Stimulated activated effector memory CD8-positive, alpha-beta T cell treated with anti-CD3 and anti-CD28 coated beads, Interleukin-12 subunit alpha, Interleukin-12 subunit beta, amount 100 ng/mL, for 72 hours (primary cell): Measurements from ENCODE around the gene SUSD4.

Experiments
- ATAC-seq: fragments of 150-1000 bp; cut with Tn5 transposase; 2 replicates; pipeline ENCODE4 v1.10.0; 2021
- DNase-seq, 2 donors: peaks; one replicate each; pipeline ENCODE4 v3.0.0; 2021 to 2022; ENCODE audit warnings: low spot score in 2 of 2
- H3K27ac Mint-ChIP-seq: one replicate; pipeline ENCODE4 v1.8.0; 2022; ENCODE audit warnings: mild to moderate bottlenecking, mixed read lengths
- H3K36me3 Mint-ChIP-seq: one replicate; pipeline ENCODE4 v1.8.0; 2022; ENCODE audit warnings: mild to moderate bottlenecking, mixed read lengths
- H3K4me1 Mint-ChIP-seq: one replicate; pipeline ENCODE4 v1.8.0; 2022; ENCODE audit warnings: mixed read lengths
- H3K4me3 Mint-ChIP-seq: one replicate; pipeline ENCODE4 v1.8.0; 2022; ENCODE audit warnings: mild to moderate bottlenecking, mixed read lengths
- H3K9me3 Mint-ChIP-seq: one replicate; pipeline ENCODE4 v1.8.0; 2022; ENCODE audit warnings: mixed read lengths

The SUSD4 gene

GRCh38 chr1:223343692-223344091, 20.3 kb downstream of the SUSD4 start:
- Mint-ChIP-seq H3K36me3 (no peaks in the 10 kb centered on the region), H3K27ac (no peak overlapping the region), H3K4me1 (no peaks in the 10 kb centered on the region), H3K4me3 (no peak overlapping the region), H3K9me3 (no peaks in the 10 kb centered on the region)
- ATAC-seq = no peak
- no peak for DNase-seq

DNA sequence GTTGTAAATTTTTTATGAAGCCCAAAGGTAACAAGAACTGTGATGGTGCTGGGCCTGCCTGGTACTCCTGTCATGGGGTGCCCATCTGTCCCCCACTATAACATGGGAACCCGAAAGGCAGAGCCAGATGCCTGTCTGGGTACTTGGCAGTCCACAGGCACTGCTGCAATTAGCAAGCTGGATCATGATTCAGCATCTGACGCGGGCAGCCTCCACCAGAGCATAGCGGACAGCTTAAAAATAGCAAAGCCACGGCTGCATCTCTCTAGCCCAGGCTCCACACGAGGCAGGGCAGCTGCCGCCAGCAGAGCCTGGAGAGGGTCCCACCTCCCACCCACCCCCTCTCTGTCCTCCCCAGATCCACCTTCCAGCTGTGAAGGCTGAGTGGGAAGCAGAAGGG, 22.9 kb downstream of the SUSD4 start:
- DNase-seq = no peak
- Mint-ChIP-seq H3K4me3 (no peak overlapping the region), H3K4me1 (no peaks in the 10 kb centered on the region), H3K27ac (no peak overlapping the region), H3K36me3 (no peaks in the 10 kb centered on the region), H3K9me3 (no peaks in the 10 kb centered on the region)
- ATAC-seq = no peak

DNA sequence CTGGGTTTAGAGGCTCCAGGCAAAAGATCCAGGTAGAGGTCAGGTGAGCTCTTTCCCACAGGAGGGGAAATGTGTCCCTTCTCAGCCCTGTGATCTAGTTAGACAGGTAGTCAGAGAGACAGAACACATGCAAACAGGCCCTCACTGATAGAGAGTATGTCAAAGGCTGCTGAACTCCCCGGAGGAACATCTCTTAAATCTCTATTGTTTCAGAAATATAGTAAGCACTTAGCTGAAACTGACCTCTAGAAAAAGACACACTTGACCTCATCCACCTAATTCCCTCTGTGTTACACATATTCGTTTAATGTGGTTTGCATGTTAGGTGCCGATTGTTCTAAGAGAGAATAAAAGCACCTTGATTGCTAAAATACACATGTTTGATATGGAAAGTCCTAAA, 23.3 kb downstream of the SUSD4 start:
- DNase-seq (no peak), ATAC-seq (no peak)
- Mint-ChIP-seq H3K27ac (no peak overlapping the region), H3K9me3 (no peaks in the 10 kb centered on the region), H3K36me3 (no peaks in the 10 kb centered on the region), H3K4me3 (no peak overlapping the region), H3K4me1 (no peaks in the 10 kb centered on the region)

GRCh38 chr1:223339861-223340260, 24.1 kb downstream of the SUSD4 start:
- ATAC-seq (no peak), DNase-seq (no peak)
- H3K9me3 Mint-ChIP-seq = no peaks in the 10 kb centered on the region
- H3K4me3 Mint-ChIP-seq = no peak overlapping the region
- H3K4me1 Mint-ChIP-seq = no peaks in the 10 kb centered on the region
- no peaks in the 10 kb centered on the region for H3K36me3 Mint-ChIP-seq
- no peak overlapping the region for H3K27ac Mint-ChIP-seq

- Mint-ChIP-seq H3K4me1 (no peaks in the 10 kb centered on the region), H3K4me3 (no peak overlapping the region), H3K9me3 (no peaks in the 10 kb centered on the region), H3K27ac (no peak overlapping the region), H3K36me3 (no peaks in the 10 kb centered on the region)
- ATAC-seq (no peak), DNase-seq (no peak)
These were observed 24.9 kb downstream of the SUSD4 start for GRCh38 chr1:223338811-223339746.

GRCh38 chr1:223337174-223337869, 26.7 kb downstream of the SUSD4 start:
- H3K9me3 Mint-ChIP-seq = no peaks in the 10 kb centered on the region
- ATAC-seq (no peak), DNase-seq (no peak)
- H3K27ac Mint-ChIP-seq = no peak overlapping the region
- H3K4me1 Mint-ChIP-seq = no peaks in the 10 kb centered on the region
- H3K4me3 Mint-ChIP-seq = no peak overlapping the region
- H3K36me3 Mint-ChIP-seq = no peaks in the 10 kb centered on the region

DNA sequence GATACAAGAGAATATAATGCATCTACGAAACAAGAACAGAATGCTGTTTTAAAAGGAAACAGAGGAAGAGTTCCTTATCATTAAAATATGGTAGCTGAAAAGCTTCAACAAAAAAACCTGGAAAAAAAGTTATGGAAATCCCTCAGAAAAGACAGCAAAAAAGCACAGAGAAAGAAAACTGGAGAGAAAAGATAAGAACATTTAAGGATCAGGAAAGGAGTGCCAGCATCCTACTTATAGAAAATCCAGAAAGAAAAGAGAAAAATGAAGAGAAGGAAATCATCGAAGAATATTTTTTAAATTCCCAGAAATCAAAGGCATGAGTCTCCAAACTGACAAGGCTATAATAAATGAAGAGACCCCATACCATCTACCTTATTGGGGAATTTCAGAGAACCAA, 29.8 kb downstream of the SUSD4 start:
- Mint-ChIP-seq H3K36me3 (no peaks in the 10 kb centered on the region), H3K4me1 (no peaks in the 10 kb centered on the region), H3K9me3 (no peaks in the 10 kb centered on the region), H3K4me3 (no peak overlapping the region), H3K27ac (no peak overlapping the region)
- no peak for ATAC-seq
- no peak for DNase-seq

DNA sequence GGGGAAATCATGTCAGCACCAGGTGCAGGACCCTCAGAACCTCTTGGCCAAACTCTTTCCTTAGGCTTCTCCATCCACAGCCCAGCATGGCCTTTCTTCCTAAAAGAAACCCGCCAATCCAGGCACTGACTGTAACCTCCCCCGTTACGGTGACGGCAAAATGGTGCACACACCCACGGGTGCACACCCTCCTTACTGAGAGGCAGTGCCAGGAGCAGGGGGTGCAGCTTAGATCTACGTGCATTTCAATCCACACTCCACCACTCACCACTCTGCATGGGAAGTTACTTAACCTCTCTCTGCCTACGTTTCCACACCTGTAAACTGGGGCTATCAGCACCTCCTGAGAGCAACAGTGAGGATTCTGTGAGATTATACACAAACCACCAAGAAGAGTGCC, 31.0 kb downstream of the SUSD4 start:
- no peak overlapping the region for H3K4me3 Mint-ChIP-seq
- H3K9me3 Mint-ChIP-seq = no peaks in the 10 kb centered on the region
- H3K4me1 Mint-ChIP-seq = no peaks in the 10 kb centered on the region
- ATAC-seq = no peak
- H3K27ac Mint-ChIP-seq = no peak overlapping the region
- H3K36me3 Mint-ChIP-seq = no peaks in the 10 kb centered on the region
- no peak for DNase-seq

DNA sequence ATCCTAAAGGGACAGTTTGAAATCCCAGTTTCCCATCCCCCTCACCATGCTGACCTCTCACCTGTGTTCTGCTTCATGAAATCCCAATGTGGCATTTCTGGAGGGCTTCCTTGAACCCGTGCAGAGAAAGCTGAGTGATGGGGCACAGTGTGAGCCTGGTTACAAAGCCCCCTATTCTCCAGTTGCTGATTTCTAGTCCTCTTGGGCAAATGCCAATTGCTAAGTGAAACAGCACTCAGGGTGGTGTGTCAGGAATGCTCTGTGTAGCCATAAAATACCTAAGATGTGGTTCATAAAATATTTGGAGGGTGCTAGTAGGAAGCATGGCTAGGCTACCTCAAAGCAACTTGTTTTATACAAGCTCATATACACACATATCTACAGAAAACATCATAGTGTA, 32.0 kb downstream of the SUSD4 start:
- DNase-seq (no peak), ATAC-seq (no peak)
- H3K27ac Mint-ChIP-seq = no peak overlapping the region
- H3K36me3 Mint-ChIP-seq = no peaks in the 10 kb centered on the region
- no peak overlapping the region for H3K4me3 Mint-ChIP-seq
- no peaks in the 10 kb centered on the region for H3K9me3 Mint-ChIP-seq
- H3K4me1 Mint-ChIP-seq = no peaks in the 10 kb centered on the region

DNA sequence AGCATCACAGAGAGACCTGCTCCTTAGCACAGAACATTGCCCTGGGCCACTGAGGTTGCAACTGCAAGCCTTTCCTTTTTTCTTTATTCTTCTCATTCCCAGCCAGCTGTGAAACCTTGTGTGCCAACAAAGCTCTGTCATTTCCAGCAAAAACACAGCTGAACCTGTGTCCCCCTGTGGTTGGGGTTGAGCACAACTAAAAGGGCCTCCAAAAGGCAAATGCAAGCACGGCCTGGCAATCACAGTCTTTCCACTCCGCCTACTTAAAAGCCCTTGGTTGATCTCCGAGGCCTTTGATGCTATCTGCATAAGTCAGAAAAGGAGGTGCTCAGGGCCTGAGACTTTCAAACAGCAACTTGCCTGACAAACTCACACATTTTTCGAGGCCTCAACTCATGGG, 32.7 kb downstream of the SUSD4 start:
- ATAC-seq (no peak), DNase-seq (no peak)
- no peaks in the 10 kb centered on the region for H3K4me1 Mint-ChIP-seq
- H3K36me3 Mint-ChIP-seq = no peaks in the 10 kb centered on the region
- H3K9me3 Mint-ChIP-seq = no peaks in the 10 kb centered on the region
- H3K4me3 Mint-ChIP-seq = no peak overlapping the region
- H3K27ac Mint-ChIP-seq = no peak overlapping the region

DNA sequence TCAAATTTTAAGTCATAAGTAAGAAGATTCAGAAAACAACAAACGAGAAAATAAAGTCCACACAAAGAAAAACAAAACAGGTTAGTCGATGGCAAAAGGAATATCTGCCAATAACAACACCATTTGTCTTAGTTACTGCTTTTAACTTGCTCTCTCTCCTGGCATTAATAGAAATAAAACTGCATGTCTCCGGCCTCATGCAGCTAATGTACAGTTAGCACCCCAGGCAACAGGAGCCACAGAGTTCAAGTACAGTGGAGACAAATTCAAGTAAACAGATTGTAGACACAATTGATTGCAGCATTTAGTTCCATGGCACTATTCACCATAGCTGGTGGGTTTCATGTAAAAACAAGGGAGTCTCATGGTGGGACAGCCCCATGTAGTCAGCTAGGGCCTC, 33.5 kb downstream of the SUSD4 start:
- H3K36me3 Mint-ChIP-seq = no peaks in the 10 kb centered on the region
- no peak overlapping the region for H3K4me3 Mint-ChIP-seq
- no peak overlapping the region for H3K27ac Mint-ChIP-seq
- DNase-seq (no peak), ATAC-seq (no peak)
- H3K9me3 Mint-ChIP-seq = no peaks in the 10 kb centered on the region
- H3K4me1 Mint-ChIP-seq = no peaks in the 10 kb centered on the region

DNA sequence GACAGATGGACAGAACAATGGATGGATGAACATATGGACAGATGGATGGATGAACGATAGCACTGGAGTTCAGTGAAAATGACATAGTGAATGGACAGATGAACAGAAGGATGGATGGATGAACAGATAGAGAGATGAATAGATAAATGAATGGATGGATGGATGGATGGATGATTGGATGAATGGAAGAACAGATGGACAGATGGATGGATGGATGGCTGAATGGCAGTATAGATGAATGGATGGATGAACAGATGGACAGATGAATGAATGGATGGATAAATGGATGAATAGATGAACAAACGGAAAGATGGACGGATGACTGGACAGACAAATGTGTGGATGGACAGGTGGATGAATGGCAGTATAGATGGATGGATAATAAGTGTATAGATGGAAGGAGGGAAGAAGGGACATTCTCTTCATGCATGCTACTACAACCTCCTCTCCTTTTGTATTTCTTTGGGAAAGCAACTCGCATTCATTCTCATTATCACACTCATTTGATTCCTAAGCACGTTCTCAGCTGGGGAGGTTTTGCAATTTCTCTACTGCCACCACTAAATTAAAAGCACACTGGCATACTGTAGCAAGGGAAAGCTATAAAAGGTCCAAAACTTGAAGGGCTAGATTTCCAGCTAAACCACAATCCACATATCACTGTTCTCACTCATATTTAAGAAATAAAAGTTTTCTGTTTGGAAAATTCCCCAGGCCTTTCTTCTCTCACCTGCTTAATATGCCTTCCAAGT, 34.1 kb downstream of the SUSD4 start:
- Mint-ChIP-seq H3K36me3 (no peaks in the 10 kb centered on the region), H3K4me3 (no peak overlapping the region), H3K4me1 (no peaks in the 10 kb centered on the region), H3K27ac (no peak overlapping the region), H3K9me3 (no peaks in the 10 kb centered on the region)
- ATAC-seq (no peak), DNase-seq (no peak)

GRCh38 chr1:223329252-223329651, 34.7 kb downstream of the SUSD4 start:
- Mint-ChIP-seq H3K4me1 (no peaks in the 10 kb centered on the region), H3K27ac (no peak overlapping the region), H3K36me3 (no peaks in the 10 kb centered on the region), H3K9me3 (no peaks in the 10 kb centered on the region), H3K4me3 (no peak overlapping the region)
- ATAC-seq = no peak
- DNase-seq = no peak

DNA sequence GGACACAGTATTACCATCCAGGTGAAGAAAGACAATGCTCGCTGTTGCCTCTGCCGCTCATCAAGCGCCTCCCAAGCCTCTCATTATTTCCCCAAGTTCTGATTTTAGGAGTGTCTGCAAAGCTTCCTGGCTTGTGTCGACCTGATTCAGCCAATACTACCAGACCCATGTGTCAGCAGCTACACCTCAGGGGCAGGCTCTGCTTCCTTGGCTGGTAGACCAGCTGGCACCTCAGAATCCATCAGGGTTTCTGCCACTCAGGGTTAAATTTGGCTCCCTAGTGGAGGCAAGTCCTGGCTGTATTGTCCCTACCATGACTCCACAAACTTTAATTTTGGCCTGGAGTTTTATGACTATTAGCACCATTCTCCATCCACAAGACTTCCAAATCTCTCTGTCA, 35.4 kb downstream of the SUSD4 start:
- H3K36me3 Mint-ChIP-seq = no peaks in the 10 kb centered on the region
- ATAC-seq (no peak), DNase-seq (no peak)
- H3K27ac Mint-ChIP-seq = no peak overlapping the region
- no peaks in the 10 kb centered on the region for H3K9me3 Mint-ChIP-seq
- H3K4me3 Mint-ChIP-seq = no peak overlapping the region
- peaks cover 5% of the 10 kb centered on the region for H3K4me1 Mint-ChIP-seq

- Mint-ChIP-seq H3K36me3 (no peaks in the 10 kb centered on the region), H3K4me3 (no peak overlapping the region), H3K27ac (no peak overlapping the region), H3K9me3 (no peaks in the 10 kb centered on the region), H3K4me1 (peaks cover 19% of the 10 kb centered on the region)
- ATAC-seq (no peak), DNase-seq (no peak)
These were observed 37.2 kb downstream of the SUSD4 start for GRCh38 chr1:223326776-223327175.
